GM18870 (cell line): ENCODE measurements around the gene AHRR.
"Not testable (repeated sequence)": the region's sequence is repeated elsewhere in the genome, so short reads cannot be mapped to it uniquely, and the experiment has no call there.

ENCODE experiments used
- ATAC-seq: cut with Tn5 transposase; IDR thresholded peaks from one replicate; pipeline ENCODE4 v1.9.1; 2021; ENCODE audit warnings: moderate library complexity; ENCODE audit not compliant: unreplicated experiment

AHRR gene

GRCh38 chr5:362978-363765 lies 41.7 kb downstream of the AHRR start:
- ATAC-seq = no peak

DNA sequence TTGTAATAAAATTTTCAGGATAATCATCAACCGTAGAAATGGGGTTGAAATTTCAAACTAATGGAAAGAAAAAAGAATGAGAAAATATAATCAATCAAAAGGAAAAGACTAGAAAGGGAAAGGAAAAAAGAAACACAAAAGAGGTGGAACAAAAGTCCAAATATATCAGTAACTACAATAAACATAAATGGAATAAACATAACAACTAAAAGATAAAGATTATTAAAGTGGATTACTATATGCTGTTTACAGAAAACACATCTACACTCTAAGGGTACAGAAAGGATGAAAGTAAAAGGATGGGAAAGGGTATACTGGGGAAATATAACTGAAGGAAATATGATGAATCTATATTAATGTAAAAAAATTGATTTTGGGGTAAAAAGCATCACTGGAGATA lies 43.0 kb downstream of the AHRR start:
- ATAC-seq = no peak

DNA sequence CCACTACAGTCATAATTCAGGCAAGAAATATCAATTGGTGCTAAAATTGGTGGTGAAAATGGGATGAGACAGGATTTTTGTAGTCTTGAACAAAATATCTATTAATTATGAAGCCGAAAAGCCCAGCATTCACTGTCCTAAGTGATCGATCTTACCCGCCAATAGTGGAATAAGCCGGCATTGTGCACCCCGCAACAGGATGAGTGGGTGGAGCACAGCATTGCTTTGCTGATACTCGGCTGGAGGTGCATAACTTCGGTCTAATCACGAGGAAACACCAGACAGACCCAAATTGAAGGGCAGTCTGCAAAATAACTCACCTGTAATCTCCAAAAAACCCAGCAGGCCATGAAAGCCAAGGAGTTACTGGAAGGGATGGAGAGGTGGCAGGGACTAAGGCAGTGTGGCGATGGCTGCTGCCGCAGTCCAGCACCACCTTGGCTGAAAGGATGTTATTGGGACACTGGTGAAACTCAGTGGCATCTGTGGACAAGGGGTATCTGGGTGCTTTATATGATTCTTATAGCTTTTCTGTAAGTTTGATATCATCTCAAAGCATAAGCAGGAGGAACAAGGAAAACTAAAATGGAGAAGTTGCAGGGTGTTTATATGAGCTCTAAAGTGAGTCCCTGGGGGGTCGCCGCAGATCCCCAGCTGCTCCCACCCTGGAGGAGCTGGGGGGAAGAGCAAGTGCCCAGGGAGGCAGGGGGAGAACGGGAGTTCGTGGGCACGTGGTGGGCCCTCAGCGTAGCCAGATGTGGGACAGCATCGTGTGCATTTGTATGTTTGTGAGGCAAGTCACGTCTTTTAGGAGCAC lies 45.2 kb downstream of the AHRR start:
- no peak for ATAC-seq

DNA sequence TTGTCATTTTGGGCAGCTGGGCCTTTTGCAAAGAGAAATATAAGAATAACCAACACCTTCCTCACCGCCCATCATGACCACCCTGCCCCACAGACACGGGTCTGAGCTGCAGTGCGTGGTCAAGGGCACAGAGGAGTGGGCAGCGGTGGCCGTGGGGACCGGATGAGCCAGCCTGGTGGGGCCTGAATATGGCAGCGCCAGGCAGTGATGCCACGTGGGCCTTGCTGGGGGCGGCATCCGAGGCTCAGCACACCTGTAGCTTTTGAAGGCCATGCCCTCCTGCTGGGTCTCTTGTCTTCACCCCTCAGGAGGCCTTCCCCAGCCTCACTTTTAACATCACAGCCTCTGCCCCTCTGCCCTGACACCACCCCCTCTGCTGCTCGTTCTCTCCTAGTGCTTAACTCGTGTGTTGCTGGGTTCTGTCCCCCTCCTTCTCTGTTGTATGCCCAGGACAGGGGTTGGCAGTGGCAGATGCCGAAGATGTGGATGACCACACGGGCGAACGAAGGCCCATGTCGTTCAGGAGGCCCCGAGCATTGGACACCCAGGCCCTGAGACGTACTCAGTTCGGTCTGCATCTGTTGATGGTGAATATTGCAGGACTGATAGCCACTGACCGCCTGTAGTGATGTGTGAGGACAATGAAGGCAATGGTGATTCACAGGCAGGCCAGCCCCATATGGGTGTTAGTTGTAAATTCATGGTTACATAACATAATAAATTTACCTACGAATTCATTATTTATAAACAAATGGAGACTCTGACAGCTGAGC lies 46.0 kb downstream of the AHRR start:
- ATAC-seq = no peak

GRCh38 chr5:368183-369084 lies 46.9 kb downstream of the AHRR start:
- no peak for ATAC-seq

- ATAC-seq = no peak
Observed at GRCh38 chr5:369151-369868, 47.8 kb downstream of the AHRR start.

- not testable (repeated sequence) for ATAC-seq
Observed at GRCh38 chr5:369869-370236, 48.3 kb downstream of the AHRR start.

DNA sequence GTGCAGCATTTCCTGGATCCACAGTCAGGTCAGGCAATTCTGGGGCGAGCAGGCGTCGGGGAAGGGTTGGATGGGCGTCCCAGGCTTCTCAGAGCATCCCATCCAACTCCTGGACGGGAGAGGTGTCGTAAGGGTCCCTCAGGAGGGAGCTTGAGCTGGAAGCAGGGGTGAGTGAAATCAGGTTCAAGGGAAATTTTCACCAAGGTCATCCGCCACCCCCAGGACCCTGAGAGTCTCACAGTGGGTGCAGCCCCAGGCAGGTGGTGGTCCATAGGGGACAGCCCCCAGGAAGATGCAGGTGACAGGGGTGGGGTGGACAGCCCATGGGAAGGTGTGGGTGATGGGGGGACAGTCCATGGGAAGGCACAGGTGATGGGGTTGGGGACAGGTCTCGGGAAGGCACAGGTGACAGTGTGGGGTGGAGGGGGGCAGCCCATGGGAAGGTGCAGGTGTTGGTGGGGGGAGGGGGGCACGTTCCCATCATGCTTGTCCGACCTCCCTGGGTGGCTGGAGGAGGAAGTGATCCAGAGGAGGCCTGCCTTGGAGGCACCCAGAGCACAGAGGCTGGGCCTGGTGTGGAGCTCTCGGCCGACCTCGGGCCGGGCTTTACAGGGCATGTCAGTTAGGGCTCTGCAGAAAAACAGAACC lies 48.9 kb downstream of the AHRR start:
- ATAC-seq = no peak

DNA sequence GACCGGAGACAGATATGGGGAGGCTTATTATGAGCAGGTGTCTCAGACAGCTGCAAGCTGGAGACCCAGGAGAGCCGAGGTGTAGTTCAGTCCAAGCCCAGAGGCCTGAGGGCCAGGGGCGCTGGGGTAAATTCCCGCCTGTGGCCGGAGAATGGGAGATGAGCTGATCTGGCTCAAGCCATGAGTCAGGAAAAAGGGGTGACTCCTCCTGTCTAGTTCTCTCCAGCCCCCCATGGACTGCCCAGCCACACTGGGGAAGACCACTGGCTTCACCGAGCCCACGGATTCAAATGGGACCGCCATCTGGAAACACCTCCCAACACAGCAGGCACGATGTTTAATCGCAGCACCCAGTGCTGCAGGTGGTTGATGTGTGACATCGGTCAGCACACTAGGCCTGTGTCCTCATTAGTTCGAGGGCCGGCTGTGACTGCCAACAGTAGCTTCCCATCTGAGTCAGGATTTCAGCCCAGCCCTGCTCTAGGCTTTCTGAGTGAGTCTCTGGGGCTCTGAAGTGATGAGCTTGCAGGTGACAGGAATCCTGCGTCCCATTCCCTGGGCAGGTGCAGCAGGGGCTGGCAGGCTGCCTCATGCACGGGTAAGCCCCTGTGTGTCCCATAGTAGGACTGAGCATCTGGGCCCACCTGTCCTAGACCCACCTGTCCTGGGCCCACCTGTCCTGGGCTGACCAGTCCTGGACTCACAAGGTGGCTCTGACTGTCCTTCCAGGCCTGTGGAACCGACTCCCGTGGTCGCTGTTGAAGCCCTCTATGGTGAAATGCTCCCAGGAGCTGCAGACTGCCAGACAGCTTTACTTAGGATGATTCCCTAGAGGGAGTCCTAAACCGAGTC lies 49.7 kb downstream of the AHRR start:
- no peak for ATAC-seq

GRCh38 chr5:371811-372555 lies 50.5 kb downstream of the AHRR start:
- no peak for ATAC-seq

DNA sequence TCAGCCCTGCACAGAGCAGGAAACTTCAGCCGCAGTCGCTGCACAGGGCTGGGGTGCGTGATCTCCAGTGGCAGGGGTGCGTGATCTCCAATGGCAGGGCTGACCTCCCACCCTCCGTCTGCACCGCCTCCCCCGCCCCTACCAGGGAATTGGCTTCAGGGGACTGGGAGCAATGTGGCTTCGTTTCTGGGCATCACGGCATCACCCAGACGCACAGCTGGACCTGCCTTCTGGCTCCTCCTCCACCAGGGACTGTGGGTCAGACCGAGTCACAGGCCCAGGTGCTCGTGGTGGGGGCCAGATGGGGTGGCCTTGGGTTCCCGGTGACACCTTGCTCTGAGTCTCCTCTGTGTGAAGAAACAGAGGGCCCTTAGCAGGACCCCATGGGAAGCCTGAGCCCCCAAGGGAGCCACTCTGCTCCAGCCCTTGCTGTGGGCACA lies 51.1 kb downstream of the AHRR start:
- no peak for ATAC-seq

DNA sequence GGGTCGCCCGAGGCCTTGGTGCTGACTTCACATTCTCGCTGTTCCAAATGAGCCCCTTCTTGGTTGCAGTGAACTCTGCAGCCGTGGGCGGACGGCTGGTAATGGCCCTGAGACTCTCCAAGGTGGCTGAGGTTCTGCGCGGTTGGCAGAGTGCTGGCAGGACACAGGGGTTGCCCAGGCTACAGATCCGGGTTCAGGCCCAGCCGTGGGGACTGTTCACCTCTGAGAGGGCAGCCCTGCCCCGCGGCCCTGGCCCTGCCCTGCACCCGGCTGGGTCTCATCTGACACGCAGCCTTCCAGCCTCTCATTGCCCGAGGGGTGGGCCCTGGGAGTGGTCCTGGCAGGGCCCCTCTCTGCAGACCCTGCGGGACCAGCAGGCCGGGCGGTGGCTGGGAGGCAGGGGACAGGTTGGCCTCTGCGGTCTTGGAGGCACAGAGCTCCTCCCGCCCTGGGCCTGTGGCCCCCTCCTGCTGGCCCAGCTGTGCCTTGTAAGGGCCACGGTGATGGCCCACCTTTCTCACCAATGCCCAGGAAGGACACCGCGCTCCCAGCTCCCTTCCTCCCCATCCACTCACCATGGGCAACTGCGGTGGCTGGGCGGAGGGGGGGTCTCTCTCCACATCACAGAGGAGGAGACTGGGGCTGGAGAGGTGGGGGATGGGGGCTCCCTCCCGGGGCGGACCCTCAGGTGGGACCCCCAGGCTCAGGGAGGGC lies 51.6 kb downstream of the AHRR start:
- ATAC-seq = no peak

DNA sequence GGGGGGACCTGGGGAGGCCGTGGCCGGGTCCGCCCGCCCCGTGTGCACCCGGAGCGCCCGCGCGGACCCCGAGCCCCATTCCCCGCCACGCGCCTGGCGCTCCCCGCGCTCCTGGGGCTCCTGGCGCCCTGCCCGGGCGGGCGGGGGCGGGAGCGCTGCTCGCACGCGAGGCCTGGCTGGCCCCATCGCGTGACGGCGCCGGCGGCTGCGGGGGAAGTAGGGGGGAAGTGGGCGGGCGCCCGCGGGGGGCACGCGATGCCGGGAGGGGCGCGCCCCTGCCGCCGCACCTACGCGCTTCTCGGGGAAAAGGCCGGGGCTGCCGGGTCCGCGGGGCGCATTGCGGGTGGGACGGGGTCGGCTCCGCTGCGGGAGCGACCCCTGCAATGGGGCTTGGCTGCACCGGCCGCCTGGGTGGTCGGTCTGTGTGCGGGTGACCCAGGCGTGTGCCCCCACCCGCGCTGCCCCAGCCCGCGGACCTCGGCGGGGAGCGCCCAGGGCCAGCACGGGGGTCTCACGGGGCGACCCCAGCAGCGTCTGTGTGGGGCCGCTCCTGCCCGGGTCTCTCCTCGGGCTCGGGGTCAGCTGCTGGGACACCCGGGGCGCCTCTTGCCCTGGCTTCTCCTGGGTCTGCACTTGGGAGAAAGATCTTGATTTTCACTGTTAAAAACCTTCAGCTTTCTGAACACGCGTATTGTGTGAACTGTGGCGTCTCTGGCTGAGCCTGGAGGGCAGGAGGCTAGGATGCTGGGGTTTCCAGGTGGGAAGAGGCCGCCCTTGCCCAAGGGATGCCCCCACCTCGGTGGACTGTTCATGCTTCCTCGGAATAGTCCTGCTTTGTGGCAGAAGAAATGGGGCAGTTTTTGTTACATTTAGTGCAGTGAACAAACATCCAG lies 52.4 kb downstream of the AHRR start:
- ATAC-seq = no peak

GRCh38 chr5:374631-375335 lies 53.3 kb downstream of the AHRR start:
- no peak for ATAC-seq

GRCh38 chr5:375336-375920 lies 53.9 kb downstream of the AHRR start:
- no peak for ATAC-seq
